KBM-7 (cell line): ENCODE measurements around the gene SH3PXD2B.
A peak's percentile ranks its signal among the peaks of the same experiment; 100 is the strongest.

Experiments
- DNase-seq: peaks from one replicate; pipeline ENCODE4 v3.0.0-alpha.2; 2015
- in situ Hi-C: fragments of 300-500 bp; cut with MboI; formaldehyde crosslinking; loops from 2 replicates; pipeline ENCODE4 v1.14.3; 2020; ENCODE audit warnings: low sequenced_read_pairs, low pct_unique_long_range_greater_than_20kb, mixed read lengths

The SH3PXD2B gene

DNA sequence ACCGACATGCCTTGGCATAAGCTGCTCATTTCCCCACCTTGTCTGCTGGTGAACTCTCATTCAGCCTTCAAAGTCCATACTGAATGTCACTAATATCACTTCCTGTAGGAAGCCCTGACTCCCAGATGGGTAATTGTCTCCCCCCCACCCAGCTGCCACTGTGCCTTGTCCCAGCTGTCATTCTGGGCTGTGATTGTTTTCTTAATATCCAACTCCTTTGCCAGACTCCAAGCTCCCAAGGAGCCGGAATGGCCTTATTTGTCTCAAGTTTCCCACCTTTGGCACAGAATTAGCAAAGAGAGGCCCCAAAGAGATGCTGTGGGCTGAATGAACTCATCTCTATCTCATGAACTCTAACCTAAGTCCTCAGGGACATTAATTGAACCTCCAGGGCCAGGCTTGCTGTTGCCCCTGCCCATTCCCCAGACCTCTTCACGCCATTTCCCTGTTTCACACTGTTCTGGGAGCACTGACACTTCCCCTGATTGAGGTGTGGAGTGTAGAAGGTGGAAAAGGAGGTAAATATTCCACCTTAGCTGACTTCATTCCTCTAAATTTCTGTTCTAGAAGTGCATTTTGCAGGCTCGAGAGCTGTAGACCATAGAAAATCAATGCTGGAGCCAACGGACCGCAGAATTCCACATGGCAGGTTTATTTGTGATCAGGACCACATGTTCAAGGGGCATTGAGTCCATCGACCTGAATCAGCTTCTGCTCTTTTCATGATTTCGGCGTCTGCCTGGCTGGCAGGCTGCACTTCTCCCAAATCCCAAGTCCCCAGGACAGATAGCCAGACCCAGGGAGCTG is 4.9 kb upstream of the SH3PXD2B start:
- DNase-seq: no peak
- in situ Hi-C loops: no loop called here

DNA sequence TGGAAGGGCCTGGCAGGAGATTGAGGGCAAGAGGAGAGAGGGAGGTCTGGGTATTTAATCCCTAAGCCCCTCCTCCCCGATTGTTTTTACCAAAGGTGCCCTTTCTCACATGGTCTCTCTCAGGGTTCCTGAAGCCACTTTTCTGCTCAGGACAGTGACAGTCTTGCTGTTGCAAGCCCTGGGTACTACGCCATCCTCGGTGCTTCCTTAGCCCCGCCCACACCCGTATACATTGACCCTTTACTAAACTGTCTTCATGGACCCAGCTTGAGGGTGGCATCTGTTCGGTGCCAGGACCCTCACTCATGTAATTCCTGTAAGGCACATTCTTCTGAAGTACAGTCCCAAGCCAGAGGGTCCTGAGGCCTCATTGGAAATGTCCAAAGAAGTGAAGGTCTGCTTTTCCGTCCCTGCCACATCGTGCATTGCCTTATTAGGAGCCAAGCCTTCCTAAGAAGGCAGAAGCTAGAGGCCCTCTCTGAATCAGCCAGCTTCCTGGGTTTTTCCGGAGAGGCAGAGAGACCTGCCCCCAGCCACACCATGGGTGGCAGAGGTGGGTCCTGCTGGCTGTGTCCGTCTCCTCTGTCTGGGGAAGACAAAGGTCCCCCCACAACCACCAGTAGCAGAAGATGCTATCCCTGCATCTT is 1.9 kb upstream of the SH3PXD2B start:
- in situ Hi-C loops: no loop called here
- DNase-seq: no peak

DNA sequence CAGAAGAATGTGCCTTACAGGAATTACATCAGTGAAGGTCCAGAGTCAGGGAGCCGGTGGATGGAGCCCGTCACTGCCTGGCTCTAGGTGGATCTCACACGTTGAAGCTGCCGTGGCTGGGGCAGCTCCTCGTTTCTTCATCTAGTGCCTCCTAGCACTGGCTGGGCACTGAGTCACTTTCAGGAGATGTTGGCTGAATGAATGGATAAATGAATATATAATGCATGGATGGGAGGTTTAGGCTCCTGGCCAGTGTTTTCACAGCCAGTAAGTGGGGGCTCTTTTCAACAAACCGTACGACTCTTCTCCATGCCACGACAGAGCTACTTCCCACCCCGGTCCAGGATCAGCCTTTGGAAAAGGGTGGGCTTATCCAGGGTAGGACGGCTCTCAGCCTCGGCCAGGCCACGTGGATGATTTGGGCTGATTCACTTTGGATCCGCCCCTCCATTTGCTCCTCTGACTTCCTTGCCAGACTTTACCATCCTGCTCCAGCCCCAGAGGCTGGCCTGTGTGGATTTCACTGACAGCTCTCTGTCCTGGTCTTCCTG is 1.3 kb upstream of the SH3PXD2B start:
- in situ Hi-C loops: no loop called here
- DNase-seq: no peak

DNA sequence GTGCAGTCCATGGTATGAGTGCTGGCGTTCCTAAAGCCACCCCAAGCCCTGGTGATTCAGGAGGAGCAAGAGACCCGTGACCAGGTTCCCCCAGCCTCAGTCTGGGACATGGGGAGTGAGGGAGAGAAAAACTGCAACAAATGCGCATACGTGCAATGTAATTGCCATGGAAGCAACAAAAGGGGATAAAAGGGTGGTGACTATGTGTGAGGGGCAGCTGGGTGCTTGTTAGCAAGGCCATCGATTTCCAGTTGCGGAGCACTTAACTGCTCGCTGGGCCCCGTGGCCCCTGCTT is 709 bp upstream of the SH3PXD2B start:
- DNase-seq: no peak
- in situ Hi-C loops: no loop called here

DNA sequence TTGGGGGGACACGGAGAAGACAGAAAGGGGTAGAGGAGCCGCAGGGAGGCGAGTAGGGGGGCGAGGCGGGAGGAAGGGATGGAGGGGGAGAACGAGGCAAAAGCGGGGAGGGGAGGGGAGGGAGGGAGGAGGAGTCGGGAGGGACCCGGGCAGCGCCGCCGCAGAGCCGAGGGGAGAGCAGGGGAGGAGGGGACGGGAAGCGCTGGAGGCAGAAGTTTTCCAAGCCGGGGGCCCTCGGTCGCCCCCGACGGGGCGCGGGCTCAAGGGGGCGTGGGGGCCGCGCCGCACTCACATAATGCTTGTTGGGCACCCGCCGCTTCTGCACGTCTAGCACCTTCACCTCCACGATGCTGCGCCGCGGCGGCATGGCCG is 353 bp downstream of the SH3PXD2B start:
- in situ Hi-C loops: no loop called here
- no peak for DNase-seq

DNA sequence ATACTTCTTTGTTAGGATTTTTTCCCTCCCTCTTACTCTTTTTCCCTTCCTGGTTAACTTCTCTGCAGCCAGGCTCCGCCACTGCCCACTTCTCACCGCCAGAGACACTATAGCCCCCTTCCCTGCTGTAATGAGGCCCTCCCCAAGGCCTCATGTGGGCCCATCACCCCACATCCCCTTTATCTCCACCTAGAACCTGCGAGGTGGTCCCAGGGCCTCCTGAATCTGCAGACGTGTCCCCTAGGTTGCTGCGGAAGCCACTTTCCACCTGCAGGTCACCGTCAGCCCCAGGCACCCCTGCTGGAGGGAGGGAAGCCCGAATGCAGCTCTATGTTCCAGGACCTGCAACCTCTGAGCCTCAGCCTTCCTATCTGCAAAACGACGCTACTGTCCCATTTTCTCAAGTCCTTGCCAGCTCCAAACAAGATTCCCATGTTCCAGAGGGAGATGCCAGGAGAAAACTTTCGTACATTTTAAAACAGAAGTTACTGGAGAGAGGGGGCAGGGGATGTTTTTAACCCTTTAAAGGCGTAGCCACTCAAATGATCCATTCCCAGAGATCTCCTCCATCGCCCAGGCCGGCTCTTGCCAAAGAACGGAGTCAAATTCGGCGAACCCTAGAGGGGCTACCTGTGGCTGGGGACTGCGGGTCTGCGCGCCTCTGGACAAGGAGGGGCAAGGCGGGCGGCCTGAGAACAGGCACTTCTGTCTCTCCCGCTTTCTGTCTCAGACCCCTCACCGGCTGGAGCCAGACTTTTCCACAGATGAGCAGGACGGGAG is 929 bp downstream of the SH3PXD2B start:
- in situ Hi-C loops: no loop called here
- peak; percentile 38 for DNase-seq

DNA sequence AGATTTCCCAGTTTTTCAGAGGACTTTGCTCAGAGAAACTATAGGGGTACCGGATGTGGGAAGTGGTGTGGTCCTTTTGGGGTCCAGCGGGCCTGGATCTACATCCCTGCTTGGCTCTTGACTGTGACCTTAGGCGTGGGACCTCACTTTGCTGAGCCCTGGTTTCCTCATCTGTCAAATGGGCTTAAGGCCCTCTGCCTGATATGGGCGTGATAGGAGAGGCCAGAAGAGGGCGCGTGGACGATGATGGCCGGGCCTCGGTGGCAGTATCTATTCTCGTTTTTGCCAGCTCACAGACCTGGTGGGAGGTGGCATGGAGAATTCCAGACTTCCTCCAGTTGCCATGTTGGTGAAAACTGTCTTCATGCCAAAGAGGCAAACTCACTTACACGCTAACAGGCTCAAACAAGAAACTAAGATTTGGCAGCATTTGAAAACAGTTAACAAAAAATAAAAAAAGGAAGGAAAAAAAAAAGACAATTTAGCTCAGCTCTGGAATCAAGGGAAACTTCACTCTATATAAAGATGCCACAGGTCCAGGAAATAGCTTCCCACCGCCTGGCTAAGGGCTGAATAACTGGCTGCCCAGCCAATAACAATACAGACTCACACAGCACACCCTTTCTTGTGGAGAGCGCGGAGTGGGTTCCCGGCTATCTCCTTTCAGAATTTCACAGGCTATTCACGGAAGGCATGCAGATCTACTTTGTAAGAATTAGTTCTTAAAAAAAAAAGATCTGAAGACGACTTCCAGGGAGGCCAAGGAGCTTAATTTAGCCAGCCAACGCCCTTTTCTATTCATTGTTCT is 1.7 kb downstream of the SH3PXD2B start:
- DNase-seq: no peak
- in situ Hi-C loops: no loop called here

DNA sequence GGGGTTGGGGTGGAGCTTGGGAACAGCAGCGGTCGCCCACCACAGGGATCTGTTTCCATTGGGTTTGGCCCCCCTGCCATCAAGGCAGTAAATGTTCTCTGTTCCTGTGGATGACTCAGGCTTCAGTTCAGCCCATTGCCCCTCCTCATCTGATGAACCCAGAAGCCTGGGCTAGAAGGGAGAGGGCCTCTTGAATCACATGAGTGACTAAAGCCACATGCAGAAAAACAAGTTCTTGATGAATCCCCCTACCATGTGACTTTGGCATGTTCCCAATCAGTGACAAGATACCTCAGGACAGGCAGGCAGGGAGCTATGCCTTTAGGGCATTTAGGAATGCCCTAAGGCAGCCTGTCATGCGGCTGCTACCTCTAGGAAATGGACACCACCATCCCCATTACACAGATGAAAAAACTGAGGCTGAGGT is 2.5 kb downstream of the SH3PXD2B start:
- in situ Hi-C loops: no loop called here
- no peak for DNase-seq

DNA sequence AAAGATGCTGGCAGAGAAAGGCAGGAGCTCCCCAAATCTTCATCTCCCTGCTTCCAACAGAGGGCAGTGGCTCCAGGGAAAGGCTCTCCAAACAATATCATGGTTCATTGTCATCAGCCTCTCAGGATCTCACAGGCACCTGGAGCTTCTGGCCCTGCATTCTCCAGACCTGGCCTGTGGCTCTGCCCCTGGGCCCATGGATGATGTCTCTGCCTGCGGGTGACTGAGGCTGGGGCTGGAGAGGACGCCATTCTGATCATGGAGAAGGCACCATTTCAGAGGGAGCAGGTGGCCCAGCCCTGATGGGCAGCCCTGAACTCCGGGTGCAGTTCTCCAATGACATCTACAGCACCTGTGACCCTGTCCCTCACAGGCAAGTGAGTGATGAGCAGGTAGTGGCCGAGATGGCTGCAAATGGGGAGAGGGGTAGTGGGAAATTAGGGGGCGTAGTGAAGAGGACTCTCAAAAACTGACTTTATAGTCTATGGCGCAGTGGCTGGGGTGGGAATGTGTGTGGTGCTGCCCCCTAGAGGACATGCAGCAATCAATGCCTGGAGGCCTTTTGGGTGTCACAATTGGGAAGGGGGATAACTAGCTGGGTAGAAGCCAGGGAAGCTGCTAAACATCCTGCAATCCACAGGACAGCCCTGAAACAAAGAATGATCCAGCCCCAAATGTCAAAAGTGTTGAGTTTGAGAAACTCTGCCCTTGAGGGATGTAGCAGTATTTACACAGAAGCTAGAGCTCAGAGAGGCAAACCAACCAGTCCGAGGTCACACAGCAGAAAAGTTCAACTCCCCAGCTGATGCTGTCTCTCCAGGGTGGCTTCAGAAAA is 3.2 kb downstream of the SH3PXD2B start:
- DNase-seq: peak; percentile 45
- in situ Hi-C loops: no loop called here

DNA sequence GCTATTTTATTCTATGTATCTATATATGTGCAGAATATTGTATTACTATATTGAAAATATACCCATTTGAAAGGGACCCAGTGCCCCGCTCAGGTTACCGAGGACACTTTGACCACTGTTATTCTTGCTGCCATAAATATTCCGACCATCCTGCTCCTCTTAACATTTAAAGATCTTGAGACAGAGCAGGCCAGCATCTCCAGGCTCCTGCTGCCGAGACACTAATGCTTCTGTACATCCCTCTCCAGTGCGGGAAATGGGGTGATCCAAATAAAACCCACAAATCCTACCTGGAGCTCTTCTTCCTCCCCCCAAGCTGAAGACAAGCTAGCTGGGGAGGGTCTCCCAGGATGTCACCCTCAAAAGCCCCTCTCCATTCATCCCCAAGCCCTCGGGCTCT is 3.9 kb downstream of the SH3PXD2B start:
- in situ Hi-C loops: no loop called here
- DNase-seq: no peak

DNA sequence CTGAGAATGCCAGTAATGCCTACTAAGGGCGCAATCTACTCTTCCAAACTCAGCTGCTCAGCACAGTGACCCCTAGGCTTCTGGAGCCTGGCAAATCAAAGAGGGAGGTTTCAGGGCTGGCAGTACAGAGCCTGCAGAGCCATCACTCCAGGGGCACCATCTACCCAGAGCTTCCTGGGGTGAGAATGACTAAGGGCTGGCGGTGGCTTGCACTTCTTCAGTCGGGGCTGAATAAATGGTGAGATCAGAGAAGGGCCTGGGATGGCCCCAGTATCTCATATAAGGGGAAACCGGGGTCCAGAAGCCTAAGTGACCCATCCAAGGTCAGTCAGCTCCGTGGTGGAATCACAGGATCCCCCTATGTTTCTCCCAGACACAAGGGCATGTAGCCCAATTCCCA is 5.3 kb downstream of the SH3PXD2B start:
- no peak for DNase-seq
- in situ Hi-C loops: no loop called here

DNA sequence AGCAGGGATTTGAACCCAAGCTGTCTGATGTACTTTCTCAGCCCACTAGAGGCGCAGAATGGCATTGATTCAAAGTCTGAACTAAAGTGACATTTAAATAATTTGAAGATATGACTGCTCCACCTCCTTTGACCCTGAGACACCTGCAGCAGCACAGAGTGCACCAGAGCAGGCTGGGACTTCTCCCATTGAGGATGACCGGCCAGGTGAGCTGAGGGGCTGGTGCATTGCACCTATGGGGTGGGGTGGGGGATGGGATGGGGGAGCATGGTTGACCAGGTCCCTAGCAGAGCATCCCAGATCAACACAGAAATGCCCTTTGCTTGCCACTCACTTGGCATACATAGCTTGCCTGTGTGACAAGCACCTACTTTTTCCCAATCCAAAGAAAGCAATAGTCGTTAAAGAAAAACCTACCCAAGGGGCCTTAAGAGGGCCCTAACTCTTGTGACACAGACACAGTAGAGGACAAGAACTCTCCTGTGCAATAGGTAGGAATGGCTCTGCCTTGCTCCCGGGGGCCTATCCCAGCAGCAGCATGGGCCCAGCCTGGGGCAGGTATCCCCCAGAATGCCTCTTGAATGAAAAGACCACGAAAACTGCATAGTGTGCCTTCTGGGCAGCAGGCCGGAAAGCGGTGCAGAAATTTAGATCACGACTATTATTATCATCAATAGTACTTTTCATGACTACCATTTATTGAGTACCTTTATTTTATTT is 6.5 kb downstream of the SH3PXD2B start:
- in situ Hi-C loops: no loop called here
- no peak for DNase-seq

DNA sequence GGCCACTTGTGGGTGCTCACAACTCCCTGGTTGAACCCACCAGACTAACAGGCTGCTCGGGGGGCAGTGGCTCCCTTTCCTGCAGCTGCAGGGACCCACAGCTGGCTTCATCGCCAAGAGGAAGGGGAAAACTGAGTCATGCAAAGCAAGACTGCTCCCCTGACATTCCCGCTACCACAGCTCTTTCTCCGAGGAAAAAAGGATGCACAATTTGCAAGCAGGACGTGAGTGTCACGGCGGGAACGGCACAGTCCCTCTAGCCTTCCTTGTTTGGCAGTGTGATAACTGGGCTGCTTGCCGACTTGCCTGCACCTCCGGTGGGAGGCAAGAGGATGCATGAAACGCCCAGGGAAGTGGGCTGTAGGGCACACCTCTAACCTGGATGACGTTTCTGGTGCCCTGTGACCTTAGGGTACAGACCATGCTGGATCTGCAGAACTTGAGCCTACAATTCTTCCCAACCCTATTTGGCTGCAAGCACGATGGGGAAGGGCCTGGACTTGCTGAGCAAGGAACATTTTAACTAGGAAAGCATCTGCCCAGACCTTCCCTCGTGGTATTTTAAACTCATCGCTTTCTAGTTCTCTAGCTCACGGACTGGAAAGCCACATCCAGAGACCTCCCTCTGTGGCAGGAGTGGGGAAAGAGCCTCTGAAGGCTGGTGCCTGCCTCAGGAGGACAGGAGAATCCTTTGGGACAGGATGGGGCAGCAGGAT is 7.8 kb downstream of the SH3PXD2B start:
- in situ Hi-C loops: no loop called here
- no peak for DNase-seq

DNA sequence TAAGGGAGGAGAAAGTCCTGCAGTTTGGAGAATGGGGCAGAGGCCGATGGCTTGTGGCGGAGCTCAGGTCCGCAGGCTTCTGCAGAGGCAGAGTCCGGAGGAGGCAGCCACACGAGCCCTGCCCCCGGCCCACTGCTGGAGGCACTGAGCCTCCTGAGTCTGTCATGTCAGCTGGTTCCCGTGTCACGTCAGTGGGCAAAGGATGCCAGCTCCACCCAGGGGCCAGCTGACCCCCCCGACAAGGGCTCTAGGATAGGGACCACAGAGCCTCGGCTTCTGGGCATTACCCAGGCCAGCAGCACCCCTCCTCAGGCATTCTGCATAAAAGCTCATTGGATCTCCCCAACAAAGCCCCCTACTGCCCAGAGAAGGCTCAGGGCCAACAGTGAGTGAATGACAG is 8.5 kb downstream of the SH3PXD2B start:
- in situ Hi-C loops: no loop called here
- DNase-seq: no peak

DNA sequence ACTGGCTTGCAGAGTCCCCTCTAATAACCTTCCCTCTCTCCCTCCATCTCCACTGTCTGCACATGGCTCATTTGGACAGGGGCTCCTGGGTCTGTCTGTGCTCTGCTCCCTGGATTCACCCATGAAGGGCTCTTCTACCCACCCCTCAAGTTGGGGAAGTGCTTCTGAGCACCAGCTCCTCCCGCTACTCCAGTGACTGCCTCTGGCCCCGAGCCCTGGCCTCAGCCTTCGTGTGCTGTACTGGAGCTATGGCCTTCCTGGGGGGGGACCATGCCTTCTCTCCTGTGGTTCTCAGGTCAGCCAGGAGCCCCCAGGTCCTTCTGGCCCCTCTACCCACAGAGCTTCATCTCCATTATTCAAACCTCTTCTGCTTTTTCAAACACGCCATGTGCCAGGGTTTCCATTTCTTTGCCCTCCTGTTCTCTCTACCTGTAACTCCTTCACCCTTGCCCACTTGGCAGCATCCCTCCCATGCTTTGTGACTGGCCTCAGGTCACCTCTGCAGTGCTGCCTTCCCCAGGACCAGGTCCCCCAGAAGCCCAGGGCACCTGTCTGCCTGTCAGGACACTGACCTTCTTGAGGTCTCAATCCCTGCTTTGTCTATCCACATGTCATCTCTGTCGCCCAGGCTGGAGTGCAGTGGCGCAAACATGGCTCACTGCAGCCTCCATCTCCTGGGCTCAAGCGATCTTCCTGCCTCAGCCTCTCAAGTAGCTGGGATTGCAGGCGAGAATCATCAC is 9.5 kb downstream of the SH3PXD2B start:
- in situ Hi-C loops: no loop called here
- no peak for DNase-seq

DNA sequence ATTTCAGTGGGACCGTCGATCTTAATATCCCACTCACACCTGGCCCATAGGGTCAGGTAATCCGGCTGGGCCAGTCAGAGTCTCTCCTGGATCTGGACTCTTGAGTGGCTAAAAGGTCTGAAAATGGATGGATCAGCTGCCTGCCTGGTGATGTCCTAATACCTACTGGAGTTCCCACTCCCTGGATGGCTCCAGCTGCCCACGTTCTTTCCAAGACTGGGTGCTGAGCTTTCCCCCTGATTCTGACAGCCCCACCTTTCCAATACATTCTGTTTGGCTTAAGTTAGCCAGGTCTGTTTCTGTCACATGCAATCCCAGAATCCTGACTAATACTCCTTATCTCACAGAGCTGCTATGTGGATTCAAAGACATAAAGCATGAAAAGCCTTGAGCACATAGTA is 10.2 kb downstream of the SH3PXD2B start:
- in situ Hi-C loops: no loop called here
- no peak for DNase-seq
